Measurements from ENCODE around the gene AIG1. TPM values are rescaled to one million over a fixed set of nuclear protein-coding genes. Genes with fewer than 3 reads are reported as not detected.

AIG1 gene
- total RNA-seq, 2 experiments from 2014 or later: 26.1 to 28.0 TPM

Other genes with a start within 250 kb of the AIG1 start
- gene HIVEP2, start 115.7 kb upstream of the AIG1 start, total RNA-seq: 10 to 100 TPM; 22.0 to 24.1 TPM

Data from activated naive CD4-positive, alpha-beta T cell treated with anti-CD3 and anti-CD28 coated beads for 36 hours (primary cell).